Sciatic nerve (tissue), 2 donors: ENCODE measurements around the gene FBXL15. TPM values are rescaled to one million over a fixed set of nuclear protein-coding genes. Genes with fewer than 3 reads are reported as not detected.

Experiments used
- ATAC-seq: fragments of 200-7000 bp; cut with Tn5 transposase; one replicate; pipeline ENCODE4 v1.9.1; 2020; ENCODE audit warnings: mild to moderate bottlenecking, moderate library complexity
- DNase-seq: peaks from one replicate; pipeline ENCODE4 v3.0.0-alpha.2; 2020; ENCODE audit warnings: low spot score
- intact Hi-C: fragments of 100-400 bp; cut with DNase I; formaldehyde crosslinking; loops from one replicate; pipeline ENCODE4 v1.14.2; 2022
- total RNA-seq: library from RNA; stranded (reverse); fragmentation: NEBNext Ultra II Directional; extraction: Animal tissue kit (Norgen Biotek cat#: 25700); gene quantifications from one replicate; pipeline ENCODE4 v1.2.1, GENCODE V29; 2021
- donor health status: DM: no; HTN: no; CAD: no.
- donor health status: DM: no; HTN: no; CAD: no.

The FBXL15 gene, protein sequence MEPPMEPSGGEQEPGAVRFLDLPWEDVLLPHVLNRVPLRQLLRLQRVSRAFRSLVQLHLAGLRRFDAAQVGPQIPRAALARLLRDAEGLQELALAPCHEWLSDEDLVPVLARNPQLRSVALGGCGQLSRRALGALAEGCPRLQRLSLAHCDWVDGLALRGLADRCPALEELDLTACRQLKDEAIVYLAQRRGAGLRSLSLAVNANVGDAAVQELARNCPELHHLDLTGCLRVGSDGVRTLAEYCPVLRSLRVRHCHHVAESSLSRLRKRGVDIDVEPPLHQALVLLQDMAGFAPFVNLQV
- 11.1 TPM for total RNA-seq

DNA sequence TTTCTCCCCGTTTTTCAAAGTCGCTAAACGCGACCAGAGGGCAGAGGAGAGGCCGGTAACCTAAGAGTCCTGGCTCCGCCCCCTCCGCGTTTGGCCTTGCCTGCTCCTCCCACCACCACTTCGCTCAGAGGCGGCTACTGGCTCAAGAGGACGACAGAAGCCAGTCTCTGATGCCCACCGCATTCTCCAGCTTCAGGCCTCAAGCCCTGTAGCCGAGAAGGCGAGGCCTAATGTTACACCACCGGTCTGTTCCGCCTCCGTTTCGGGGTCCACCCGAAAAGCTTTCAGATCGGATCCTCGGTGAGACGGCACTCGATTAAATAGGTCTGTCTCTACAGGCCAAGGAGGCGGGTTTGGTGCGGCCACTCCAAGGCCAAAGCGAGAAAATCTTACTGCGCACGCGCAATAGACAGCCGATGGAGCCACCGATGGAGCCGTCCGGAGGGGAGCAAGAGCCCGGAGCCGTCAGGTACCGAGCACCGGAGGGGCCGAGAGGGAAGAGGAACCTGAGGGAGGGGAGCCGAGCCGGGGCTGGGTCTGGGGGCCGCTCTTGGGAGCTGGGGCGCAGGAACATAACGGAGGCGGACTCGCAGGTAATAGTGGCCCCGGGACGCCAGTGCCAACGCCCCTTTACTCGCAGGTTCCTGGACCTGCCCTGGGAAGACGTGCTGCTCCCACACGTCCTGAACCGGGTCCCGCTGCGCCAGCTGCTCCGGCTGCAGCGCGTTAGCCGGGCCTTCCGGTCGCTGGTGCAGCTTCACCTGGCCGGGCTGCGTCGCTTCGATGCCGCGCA lies at the start of gene FBXL15:
Gene FBXL15, plus strand, starts transcription at position 123 of the 793 bp plus-strand sequence. Its CDS starts 294 bp downstream, at position 417.
- intact Hi-C loops: no loop called here
- ATAC-seq (peak; percentile 93), DNase-seq (peak; percentile 99)

DNA sequence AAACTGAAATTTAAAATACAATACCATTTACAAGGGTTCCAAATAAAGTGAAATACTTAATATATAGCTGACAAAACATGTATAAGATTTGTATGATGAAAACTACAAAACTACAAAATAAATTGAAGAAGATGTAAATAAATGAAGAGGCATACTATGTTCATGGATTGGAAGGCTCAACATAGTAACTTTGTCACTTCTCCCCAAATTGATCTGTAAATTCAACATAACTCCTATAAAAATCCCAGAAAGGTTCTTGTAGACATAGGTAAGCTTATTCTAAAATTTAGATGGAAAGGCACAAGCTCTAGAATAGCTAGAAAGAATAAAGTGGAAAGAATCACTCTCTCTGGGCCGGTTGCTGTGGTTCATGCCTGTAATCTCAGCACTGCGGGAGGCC lies 49.3 kb upstream of the FBXL15 start:
- intact Hi-C loops: no loop called here
- ATAC-seq (no peak), DNase-seq (no peak)

DNA sequence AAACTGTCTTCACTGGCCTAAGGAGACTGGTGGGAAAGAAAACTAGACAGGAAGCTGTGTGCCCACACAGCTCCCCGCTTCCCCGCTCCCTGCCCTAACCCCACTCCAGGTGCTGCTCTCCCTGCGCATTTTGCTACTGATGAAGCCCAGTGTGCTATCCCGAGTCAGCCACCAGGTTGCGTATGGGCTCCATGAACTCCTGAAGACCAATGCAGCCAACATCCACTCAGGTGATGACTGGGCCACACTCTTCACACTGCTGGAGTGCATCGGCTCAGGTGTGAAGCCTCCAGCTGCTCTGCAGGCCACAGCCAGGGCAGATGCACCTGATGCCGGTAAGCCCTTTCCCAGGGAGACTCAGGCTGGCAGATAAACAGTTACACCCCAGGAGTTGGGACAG lies 45.4 kb upstream of the FBXL15 start:
- ATAC-seq: no peak
- no peak for DNase-seq
- intact Hi-C loops: no loop called here

DNA sequence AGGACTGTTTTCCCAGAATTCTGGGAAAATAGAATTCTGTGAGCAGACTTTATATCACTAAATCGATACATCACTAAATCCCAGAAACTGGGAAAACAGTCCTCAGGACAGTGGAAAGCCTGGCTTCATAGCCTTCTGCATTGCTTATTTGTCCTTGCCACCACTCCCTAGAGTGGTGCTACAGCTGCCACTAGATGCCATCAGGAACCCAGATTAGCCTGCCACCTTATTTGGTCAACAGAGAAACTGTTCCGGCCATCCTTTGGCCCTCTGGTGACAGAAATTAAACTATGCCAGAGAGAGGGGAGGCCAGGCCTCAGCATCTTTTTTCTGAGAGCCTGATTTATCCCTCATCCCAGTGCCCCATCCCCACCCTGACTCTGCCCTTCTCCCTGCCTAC lies 44.8 kb upstream of the FBXL15 start:
- ATAC-seq: no peak
- intact Hi-C loops: no loop called here
- no peak for DNase-seq

DNA sequence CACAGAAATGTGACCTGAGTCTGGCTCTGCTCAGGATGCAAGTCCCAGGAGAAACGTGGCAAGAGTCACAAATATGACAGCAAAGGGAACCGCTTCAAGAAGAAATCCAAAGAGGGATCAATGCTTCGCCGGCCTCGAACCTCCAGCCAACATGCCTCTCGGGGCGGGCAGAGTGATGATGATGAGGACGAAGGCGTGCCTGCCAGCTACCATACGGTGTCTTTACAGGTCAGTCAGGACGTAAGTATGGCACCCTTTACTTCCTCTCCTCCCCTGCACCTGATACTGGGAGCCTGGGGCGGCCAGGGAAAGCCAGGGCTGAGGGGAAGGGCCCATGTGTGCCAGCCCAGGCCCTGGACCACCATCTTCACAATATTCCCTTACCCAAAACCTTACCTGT lies 43.7 kb upstream of the FBXL15 start:
- no peak for ATAC-seq
- intact Hi-C loops: no loop called here

DNA sequence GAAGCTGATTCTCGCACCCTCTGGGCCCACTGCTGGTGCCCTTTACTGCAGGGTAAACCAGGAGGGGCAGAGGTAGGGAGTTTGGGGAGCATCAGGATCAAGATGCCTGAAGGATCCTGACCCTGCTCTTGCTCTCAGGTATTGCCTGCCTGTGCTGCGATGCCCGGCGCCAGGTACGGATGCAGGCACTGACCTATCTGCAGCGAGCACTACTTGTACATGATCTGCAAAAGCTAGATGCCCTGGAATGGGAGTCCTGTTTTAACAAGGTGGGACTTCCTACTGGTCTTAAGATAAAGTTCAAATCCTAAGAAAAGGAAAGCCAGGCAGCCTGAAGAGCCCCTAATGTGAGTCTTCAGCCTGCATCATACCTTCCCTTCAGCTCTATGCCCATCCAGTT lies 41.3 kb upstream of the FBXL15 start:
- DNase-seq: no peak
- ATAC-seq: no peak
- intact Hi-C loops: no loop called here

More for the DNA sequence above, 43.7 kb upstream of the FBXL15 start:
- DNase-seq: no peak

DNA sequence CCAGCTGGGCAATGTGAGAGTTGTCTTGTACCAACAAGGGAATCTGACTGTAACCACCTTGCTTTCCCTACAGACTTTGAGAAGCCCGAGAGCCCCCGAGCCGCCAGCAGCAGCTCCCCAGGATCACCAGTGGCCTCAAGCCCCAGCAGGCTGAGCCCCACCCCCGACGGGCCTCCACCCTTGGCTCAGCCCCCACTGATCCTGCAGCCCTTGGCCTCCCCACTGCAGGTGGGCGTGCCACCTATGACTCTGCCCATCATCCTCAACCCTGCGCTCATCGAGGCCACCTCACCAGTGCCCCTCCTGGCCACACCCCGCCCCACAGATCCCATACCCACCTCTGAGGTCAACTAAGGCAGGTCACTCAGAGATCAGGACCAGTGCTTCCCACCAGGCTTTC lies 38.7 kb upstream of the FBXL15 start:
- ATAC-seq (no peak), DNase-seq (no peak)
- intact Hi-C loops: no loop called here

DNA sequence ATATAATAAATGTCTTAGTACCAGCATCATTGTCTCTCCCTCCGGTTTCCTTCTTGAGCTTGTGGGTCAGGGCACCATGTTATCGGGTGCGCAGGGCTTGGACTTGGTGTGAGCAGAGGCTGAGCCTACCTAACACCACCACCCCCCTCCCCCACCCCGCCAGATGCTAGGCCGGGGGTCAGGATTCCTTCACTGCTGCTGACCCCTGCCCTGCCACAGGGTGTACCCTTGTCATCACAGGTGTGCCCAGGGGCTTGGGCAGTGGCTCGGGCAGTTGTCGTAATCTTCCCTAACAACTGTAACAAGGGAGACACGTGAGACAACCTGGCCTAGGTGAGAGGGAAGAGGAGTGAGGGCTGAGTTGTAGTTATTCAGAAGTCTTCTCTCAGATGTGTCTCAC lies 37.8 kb upstream of the FBXL15 start:
- DNase-seq: no peak
- intact Hi-C loops: no loop called here
- ATAC-seq: no peak

DNA sequence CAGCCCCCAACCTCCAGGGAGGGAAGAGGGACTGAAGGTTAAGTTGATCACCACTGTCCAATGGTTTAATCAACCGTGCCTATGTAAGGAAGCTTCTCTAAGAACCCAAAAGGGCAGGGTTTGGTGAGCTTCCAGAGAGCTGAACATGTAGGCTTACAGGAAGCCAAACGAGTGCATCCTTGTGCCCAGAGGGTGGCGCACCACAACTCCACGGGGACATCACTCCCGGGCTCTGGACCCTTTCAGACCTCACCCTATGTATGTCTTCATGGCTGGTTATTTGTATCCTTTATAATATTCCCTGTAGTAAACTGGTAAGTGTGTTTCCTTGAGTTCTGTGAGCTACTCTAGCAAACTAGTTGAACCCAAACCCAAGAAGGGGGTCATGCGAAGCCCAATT lies 36.6 kb upstream of the FBXL15 start:
- DNase-seq: no peak
- intact Hi-C loops: no loop called here
- no peak for ATAC-seq

DNA sequence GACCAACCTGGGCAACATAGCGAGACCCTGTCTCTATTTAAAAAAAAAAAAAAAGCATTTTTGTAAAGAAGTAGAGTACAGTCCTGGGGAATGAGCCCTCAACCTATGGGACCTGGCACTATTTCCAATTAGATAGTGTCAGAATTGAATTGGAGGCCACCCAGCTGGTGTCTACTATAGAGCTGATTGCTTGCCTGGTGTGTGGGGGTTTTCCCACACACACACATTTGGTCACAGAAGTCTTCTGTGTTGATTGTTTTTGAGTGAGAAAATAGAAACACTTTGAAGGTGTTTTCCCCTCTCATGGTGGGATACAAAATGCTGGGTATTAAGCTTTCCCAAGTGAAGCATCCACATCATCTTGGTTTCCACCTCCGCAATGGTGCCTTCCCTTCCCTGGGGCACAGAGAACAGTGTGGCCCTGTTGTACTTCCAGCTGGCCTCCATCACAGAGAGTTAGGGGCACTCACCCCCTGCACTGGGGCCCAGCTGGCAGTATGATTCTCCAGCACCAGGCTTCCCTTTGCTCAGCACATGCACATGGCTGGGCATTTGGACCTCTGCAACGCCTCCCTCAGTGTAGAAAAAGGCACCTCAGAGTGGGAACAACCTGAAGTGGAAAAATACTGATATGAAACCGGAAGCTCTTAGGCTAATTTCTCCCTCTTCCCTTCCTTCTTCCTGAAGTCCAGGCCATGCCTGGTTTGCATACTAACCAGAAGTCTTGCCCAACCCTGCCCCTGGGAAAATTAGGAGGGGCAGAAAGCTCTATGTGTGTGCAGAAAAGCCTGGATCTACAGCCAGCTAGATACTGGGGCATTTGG lies 35.8 kb upstream of the FBXL15 start:
- ATAC-seq: peak; percentile 72
- intact Hi-C loops: no loop called here
- DNase-seq: no peak

DNA sequence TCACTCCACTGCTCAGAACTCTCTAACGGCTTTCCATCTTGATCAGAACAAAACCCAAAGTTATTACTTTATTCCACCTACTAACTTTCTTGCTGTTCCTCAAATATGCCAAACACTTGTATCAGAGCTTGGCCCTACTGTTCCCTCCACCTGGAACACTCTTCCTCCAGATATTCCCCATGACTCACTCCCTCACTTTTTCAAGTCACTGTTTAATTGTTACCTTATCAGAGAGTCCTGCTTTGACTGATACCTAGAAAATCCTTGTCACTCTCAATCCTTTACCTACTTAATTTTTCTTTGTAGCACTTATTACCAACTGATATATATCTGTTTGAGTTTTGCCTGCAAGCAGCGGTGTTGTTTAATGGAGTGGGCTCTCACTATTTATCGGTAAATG lies 30.7 kb upstream of the FBXL15 start:
- intact Hi-C loops: loop anchor here (10.0 kb wide), 1 partner anchor 85 kb away; no protein-coding TSS in a partner anchor
- no peak for DNase-seq
- ATAC-seq: no peak

DNA sequence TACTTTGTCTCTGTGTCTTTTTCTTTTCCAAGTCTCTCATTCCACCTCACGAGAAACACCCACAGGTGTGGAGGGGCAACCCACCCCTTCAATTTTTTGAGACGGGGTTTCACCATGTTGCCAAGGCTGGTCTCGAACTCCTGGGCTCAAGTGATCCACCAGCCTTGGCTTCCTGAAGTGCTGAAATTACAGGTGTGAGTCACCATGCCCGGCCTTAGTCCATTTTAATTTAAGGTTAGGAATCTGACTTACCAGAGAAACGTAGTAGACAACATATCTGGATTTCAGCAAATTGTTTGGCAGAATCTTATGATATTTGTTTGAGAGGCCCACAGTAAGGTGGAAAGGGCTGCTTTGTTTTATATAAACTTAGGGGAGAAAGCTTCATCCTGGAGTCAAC lies 28.3 kb upstream of the FBXL15 start:
- ATAC-seq (no peak), DNase-seq (no peak)
- intact Hi-C loops: loop anchor here (10.0 kb wide), 1 partner anchor 82 kb away; no protein-coding TSS in a partner anchor

DNA sequence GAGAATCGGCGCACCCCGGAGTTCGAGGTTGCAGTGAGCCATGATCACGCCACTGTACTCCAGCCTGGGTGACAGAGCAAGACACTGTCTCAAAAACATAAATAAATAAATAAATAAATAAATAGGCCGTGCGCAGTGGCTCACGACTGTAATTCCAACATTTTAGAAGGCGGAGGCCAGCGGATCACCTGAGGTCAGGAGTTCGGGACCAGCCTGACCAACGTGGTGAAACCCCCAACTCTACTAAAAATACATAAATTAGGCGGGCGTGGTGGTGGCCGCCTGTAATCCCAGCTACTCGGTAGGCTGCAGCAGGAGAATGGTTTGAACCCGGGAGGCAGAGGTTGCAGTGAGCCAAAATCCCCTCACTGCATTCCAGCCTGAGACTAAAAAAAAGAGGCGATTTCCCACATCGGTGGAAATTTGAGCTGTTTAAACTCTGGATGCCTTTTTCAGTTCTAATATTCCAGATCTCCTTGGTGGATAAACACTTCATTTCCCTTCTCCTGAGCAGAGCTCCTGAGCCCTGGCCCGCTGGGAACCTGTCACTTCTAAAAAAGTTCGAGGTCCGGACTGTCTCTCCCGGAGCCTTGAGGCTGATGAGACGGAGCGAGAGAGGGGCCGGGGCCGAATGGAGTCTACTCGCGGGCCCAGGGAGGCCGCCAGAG lies 27.1 kb upstream of the FBXL15 start:
- no peak for DNase-seq
- intact Hi-C loops: loop anchor here (10.0 kb wide), 1 partner anchor 81 kb away; no protein-coding TSS in a partner anchor
- no peak for ATAC-seq

DNA sequence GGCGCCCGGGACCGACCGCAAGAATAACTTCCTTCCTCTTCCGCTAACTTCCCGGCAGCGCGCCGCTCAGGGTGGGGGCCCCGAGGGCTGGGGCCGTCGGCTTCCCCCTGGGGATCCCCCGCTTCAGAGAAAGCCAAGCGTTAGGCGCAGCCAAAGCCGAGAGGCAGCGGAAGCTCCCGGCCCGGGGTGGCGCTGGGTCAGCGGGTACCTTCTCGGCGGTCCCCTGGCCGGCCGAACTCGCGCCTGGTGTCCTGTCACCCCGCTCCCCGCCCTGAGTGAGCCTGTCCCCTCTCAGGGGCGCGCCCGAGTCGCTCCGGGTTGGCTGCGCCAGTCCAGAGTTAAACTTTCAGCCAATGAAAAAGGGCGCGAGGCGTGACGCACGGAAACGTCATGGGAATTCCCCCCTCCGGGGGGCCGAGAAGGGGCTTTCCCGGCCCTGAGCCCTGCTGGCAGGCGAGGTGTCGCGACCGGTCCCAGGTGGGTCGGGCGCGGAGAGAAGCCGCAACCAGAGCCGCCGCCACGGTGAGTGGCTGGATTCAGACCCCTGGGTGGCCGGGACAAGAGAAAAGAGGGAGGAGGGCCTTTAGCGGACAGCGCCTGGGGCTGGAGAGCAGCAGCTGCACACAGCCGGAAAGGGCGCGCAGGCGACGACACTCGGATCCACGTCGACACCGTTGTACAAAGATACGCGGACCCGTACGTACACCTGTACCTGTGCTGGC lies 26.4 kb upstream of the FBXL15 start:
- ATAC-seq (peak; percentile 91), DNase-seq (peak; percentile 98)
- intact Hi-C loops: loop anchor here (10.0 kb wide), 1 partner anchor 81 kb away; no protein-coding TSS in a partner anchor

DNA sequence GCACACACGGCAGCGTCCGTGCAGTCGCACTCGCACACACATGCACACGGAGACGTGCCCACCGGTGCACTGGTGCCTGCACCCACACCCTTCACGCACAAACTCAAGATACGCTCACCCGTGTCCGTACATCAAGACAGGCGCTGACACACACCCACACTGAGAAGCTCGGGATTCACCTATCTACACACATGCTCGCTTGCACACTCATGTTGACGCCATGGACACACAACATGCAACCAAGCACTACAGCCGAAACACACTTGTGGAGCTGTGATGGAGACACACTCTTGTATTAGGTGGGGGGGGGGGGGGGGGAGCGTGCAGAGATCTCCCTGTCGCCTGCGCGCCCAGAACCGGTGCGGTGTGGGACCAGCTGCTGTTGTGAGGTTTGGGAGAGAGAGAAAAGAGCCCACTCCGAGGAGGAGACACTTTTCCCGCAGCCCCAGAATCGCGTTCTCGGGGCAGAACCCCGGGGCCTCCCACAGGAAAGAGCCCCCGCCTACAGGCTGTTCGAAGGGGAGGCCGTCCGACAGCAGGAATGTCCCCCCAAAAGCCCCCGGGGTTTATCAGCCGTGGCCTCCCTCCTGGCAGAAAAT lies 25.7 kb upstream of the FBXL15 start:
- intact Hi-C loops: loop anchor here (10.0 kb wide), 1 partner anchor 80 kb away; no protein-coding TSS in a partner anchor
- DNase-seq: no peak
- ATAC-seq: peak; percentile 7

DNA sequence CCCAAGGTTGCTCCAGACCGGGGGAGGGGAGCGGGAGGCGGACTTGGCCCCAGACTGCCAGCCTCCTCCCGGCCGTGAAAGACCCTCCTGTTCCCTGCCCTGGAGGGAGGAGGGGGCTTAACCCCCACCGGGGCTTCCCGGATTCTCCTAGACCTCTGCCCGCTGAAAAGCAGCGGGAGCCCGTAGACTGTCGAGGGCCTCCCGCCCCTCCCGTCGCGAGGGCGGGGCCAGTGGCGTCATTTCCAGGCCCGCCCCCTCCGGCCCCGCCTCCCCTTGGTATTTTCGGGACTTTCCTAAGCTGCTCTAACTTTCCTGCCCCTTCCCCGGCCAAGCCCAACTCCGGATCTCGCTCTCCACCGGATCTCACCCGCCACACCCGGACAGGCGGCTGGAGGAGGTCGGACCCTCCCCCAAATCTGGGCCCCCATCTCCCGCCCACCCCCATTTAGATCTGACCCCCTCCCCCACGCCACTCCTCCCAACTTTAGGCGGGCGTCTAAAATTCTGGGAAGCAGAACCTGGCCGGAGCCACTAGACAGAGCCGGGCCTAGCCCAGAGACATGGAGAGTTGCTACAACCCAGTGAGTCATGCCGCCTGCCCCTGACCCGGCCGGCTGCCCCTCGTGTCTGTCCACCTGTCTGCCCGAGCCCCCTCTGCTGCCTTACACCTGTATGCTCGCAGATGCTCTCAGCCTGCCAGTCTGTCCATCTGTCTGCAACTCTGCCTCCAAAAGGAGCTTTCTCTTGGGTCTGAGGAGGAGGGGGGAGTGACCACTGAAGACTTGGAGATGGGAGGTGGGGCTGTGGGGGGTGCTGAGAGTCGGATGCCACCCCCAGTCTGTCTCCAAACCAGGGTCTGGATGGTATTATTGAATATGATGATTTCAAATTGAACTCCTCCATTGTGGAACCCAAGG lies 25.0 kb upstream of the FBXL15 start, which contains the start of gene NFKB2:
Gene NFKB2, plus strand, starts transcription at position 306 of the 917 bp plus-strand sequence. Its CDS starts 255 bp downstream, at position 561.
- peak; percentile 95 for DNase-seq
- intact Hi-C loops: loop anchor here (10.0 kb wide), 1 partner anchor 79 kb away; no protein-coding TSS in a partner anchor
- ATAC-seq: peak; percentile 86

DNA sequence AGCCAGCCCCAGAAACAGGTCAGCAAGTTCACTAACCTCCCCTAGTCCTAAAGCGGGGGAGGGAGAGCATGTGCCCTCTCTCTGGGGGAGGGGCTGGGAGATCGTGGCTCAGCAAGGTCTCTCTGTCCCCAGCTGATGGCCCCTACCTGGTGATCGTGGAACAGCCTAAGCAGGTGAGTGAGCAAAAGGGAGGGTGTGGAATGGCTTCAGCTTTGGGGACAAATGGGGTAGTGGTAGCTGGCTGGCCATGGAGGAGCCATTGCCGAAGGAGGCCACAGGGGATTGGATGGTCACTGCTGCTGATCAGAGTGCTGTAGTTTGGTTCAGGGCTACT lies 24.4 kb upstream of the FBXL15 start:
- DNase-seq: no peak

More for the DNA sequence above, 24.4 kb upstream of the FBXL15 start:
- intact Hi-C loops: loop anchor here (10.0 kb wide), 1 partner anchor 79 kb away; no protein-coding TSS in a partner anchor
- ATAC-seq: no peak
